Hepatocyte (in vitro differentiated cells): ENCODE data around the gene NRG3. TPM values are rescaled to one million over a fixed set of nuclear protein-coding genes. Genes with fewer than 3 reads are reported as not detected.

Source experiments
- DNase-seq: peaks from one replicate; pipeline ENCODE4 v3.0.0-alpha.2; 2016; ENCODE audit warnings: low spot score
- H2AFZ ChIP-seq: fragments of 200-600 bp; sonication (generic); 2 replicates; pipeline ENCODE4 v1.6.0; 2016; ENCODE audit warnings: antibody characterized with exemption, mild to moderate bottlenecking
- H3K27ac ChIP-seq: fragments of 200-600 bp; sonication (generic); 2 replicates; pipeline ENCODE4 v1.5.1; 2016; ENCODE audit warnings: mild to moderate bottlenecking
- H3K27me3 ChIP-seq: fragments of 200-600 bp; sonication (generic); 2 replicates; pipeline ENCODE4 v1.6.1; 2016
- H3K36me3 ChIP-seq: fragments of 200-600 bp; sonication (generic); replicated peaks from 2 replicates; pipeline ENCODE4 v1.5.1; 2016; ENCODE audit warnings: low read depth; ENCODE audit not compliant: insufficient read depth
- H3K4me1 ChIP-seq: fragments of 200-600 bp; sonication (generic); 2 replicates; pipeline ENCODE4 v1.5.1; 2016; ENCODE audit warnings: mild to moderate bottlenecking, moderate library complexity; ENCODE audit not compliant: insufficient read depth
- H3K4me2 ChIP-seq: fragments of 200-600 bp; sonication (generic); 2 replicates; pipeline ENCODE4 v1.6.0; 2016
- H3K4me3 ChIP-seq: fragments of 200-600 bp; sonication (generic); 2 replicates; pipeline ENCODE4 v1.5.1; 2016; ENCODE audit warnings: mild to moderate bottlenecking
- H3K79me2 ChIP-seq: fragments of 200-600 bp; sonication (generic); 2 replicates; pipeline ENCODE4 v1.6.0; 2017; ENCODE audit warnings: mild to moderate bottlenecking
- H3K9me2 ChIP-seq: fragments of 200-600 bp; sonication (generic); replicated peaks from 2 replicates; pipeline ENCODE4 v1.6.0; 2017; ENCODE audit warnings: mild to moderate bottlenecking; ENCODE audit not compliant: insufficient read depth
- H3K9me3 ChIP-seq: fragments of 200-600 bp; sonication (generic); 2 replicates; pipeline ENCODE4 v1.5.1; 2016; ENCODE audit warnings: low read depth, mild to moderate bottlenecking
- H4K20me1 ChIP-seq: fragments of 200-600 bp; sonication (generic); 2 replicates; pipeline ENCODE4 v1.6.0; 2016; ENCODE audit warnings: mild to moderate bottlenecking; ENCODE audit not compliant: insufficient read depth, poor library complexity, severe bottlenecking
- EZH2 ChIP-seq: fragments of 200-600 bp; sonication (generic); IDR thresholded peaks from 2 replicates; pipeline ENCODE4 v1.6.1; 2016; ENCODE audit warnings: antibody characterized with exemption, mild to moderate bottlenecking, borderline replicate concordance
- EZH2phosphoT487 ChIP-seq: fragments of 200-600 bp; sonication (generic); IDR thresholded peaks from one replicate; pipeline ENCODE4 v1.6.1; 2018; ENCODE audit warnings: antibody characterized with exemption, mild to moderate bottlenecking, low read depth, moderate library complexity; ENCODE audit not compliant: unreplicated experiment, severe bottlenecking
- WGBS: methylation state at CpG from one replicate; pipeline ENCODE4 v1.1.6; 2016; ENCODE audit warnings: low lambda C conversion rate; ENCODE audit errors: missing lambda C conversion rate; 5-methylcytosine and 5-hydroxymethylcytosine counted together
- polyA plus RNA-seq: library from polyadenylated mRNA; unstranded; fragments of >200 nt; fragmentation: Nextera tagmentation; extraction: Ambion mirVana; gene quantifications from 2 replicates; pipeline ENCODE4 v1.2.1, GENCODE V29; 2016
- total RNA-seq: library from RNA; depleted of rRNA; stranded (reverse); fragments of >200 nt; gene quantifications from 2 replicates; pipeline ENCODE4 v1.2.3, GENCODE V29; 2014
- TF ChIP-seq, protein P1 (sequence below): fragments of 200-600 bp; sonication (generic); IDR thresholded peaks from 2 replicates; pipeline ENCODE4 v1.5.1; 2016; ENCODE audit warnings: antibody characterized with exemption, mild to moderate bottlenecking; ENCODE audit not compliant: poor library complexity

NRG3 gene
- total and polyA plus RNA-seq, 2 experiments from 2014 or later: 0.57 to 2.0 TPM

DNA sequence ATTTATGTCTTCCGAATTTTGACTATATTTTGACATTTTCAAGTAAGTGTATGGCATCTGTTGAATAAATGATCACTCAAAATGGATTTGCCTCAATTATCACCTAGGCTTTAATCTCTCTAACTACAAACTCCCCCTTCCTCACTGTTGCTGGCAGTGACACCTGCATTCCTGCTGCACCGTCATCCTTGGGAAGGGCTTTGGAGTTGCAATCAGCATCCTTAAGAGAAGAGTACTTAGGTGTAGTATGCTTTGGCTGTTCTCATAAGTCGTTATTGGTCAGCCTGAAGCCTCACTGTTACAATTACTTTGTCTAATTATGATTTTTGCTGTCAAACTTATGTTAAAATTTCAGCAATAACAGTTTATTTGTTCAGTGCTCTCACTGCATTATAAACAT is 415.0 kb downstream of the NRG3 start:
- H3K4me2 ChIP-seq: no peak overlapping the region
- H3K4me1 ChIP-seq: no peaks in the 10 kb centered on the region
- H3K9me2 ChIP-seq: no peaks in the 10 kb centered on the region
- no peaks in the 10 kb centered on the region for H4K20me1 ChIP-seq
- H3K79me2 ChIP-seq: no peaks in the 10 kb centered on the region
- TF ChIP-seq, protein P1, sequence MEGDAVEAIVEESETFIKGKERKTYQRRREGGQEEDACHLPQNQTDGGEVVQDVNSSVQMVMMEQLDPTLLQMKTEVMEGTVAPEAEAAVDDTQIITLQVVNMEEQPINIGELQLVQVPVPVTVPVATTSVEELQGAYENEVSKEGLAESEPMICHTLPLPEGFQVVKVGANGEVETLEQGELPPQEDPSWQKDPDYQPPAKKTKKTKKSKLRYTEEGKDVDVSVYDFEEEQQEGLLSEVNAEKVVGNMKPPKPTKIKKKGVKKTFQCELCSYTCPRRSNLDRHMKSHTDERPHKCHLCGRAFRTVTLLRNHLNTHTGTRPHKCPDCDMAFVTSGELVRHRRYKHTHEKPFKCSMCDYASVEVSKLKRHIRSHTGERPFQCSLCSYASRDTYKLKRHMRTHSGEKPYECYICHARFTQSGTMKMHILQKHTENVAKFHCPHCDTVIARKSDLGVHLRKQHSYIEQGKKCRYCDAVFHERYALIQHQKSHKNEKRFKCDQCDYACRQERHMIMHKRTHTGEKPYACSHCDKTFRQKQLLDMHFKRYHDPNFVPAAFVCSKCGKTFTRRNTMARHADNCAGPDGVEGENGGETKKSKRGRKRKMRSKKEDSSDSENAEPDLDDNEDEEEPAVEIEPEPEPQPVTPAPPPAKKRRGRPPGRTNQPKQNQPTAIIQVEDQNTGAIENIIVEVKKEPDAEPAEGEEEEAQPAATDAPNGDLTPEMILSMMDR: no peak
- TF ChIP-seq EZH2 (no peak), EZH2phosphoT487 (no peak)
- WGBS: 82% methylated on average over 3 of the region's 3 CpGs
- no peak for DNase-seq
- H3K27me3 ChIP-seq: no peaks in the 10 kb centered on the region
- no peak overlapping the region for H3K27ac ChIP-seq
- no peak overlapping the region for H3K4me3 ChIP-seq
- no peaks in the 10 kb centered on the region for H3K9me3 ChIP-seq
- H2AFZ ChIP-seq: no peak overlapping the region
- H3K36me3 ChIP-seq: no peaks in the 10 kb centered on the region

DNA sequence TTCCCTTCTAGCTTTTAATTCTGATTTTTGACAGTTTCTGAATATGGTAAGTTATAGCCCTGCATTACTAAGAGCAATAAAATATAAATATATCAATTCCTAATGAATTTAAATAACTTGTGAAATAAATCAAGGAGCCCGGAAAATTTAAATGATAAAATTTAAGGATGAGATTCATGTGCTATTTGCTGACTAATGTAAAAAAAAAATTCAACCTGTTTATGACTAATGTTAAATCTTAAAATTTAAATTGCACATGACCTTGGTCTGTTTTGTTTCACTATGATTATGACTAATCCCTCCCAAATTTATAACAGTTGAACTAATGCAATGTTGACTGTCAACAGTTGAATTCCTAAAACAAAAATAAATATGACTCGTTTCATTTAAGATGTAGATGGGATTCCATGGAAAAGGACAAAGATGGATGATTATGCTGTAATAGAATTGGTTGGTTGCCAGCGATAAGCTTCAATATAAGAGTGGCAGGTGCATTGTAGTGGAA is 419.9 kb downstream of the NRG3 start:
- DNase-seq: no peak
- H4K20me1 ChIP-seq: no peaks in the 10 kb centered on the region
- no peaks in the 10 kb centered on the region for H3K79me2 ChIP-seq
- no peaks in the 10 kb centered on the region for H3K4me1 ChIP-seq
- 89% methylated on average over 3 of the region's 3 CpGs for WGBS
- TF ChIP-seq, protein P1: no peak
- TF ChIP-seq EZH2 (no peak), EZH2phosphoT487 (no peak)
- no peaks in the 10 kb centered on the region for H3K9me2 ChIP-seq
- no peaks in the 10 kb centered on the region for H3K9me3 ChIP-seq
- H3K27ac ChIP-seq: no peak overlapping the region
- H3K36me3 ChIP-seq: no peaks in the 10 kb centered on the region
- no peaks in the 10 kb centered on the region for H3K27me3 ChIP-seq
- H3K4me3 ChIP-seq: no peak overlapping the region
- H2AFZ ChIP-seq: no peak overlapping the region
- H3K4me2 ChIP-seq: no peak overlapping the region

DNA sequence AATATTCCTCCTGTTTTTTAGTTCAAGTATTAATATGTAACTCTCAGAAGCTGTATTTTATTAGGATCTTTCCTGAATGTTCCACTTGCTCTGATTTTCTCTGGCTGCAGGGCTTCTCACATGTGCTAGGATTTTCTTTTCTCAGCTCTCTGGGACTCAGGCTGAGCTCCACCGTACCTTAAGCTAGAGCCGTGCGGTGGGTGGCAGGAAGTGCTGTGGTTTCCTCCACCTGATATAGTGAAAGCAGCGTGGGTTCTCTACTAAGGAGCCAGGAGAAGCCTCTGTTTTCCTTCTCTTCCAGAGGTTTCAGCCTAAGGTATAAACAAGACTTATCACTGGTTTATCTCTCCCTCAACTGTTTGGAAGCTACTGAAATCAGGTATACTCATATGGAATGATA is 433.6 kb downstream of the NRG3 start:
- no peak overlapping the region for H3K27ac ChIP-seq
- no peak for DNase-seq
- no peaks in the 10 kb centered on the region for H4K20me1 ChIP-seq
- no peaks in the 10 kb centered on the region for H3K79me2 ChIP-seq
- H3K9me2 ChIP-seq: no peaks in the 10 kb centered on the region
- no peak for TF ChIP-seq EZH2phosphoT487
- TF ChIP-seq, protein P1: no peak
- TF ChIP-seq EZH2: no peak
- no peaks in the 10 kb centered on the region for H3K4me1 ChIP-seq
- no peaks in the 10 kb centered on the region for H3K9me3 ChIP-seq
- no peak overlapping the region for H2AFZ ChIP-seq
- 80% methylated on average over 4 of the region's 4 CpGs for WGBS
- no peaks in the 10 kb centered on the region for H3K36me3 ChIP-seq
- no peak overlapping the region for H3K4me3 ChIP-seq
- H3K4me2 ChIP-seq: no peak overlapping the region
- H3K27me3 ChIP-seq: no peaks in the 10 kb centered on the region

DNA sequence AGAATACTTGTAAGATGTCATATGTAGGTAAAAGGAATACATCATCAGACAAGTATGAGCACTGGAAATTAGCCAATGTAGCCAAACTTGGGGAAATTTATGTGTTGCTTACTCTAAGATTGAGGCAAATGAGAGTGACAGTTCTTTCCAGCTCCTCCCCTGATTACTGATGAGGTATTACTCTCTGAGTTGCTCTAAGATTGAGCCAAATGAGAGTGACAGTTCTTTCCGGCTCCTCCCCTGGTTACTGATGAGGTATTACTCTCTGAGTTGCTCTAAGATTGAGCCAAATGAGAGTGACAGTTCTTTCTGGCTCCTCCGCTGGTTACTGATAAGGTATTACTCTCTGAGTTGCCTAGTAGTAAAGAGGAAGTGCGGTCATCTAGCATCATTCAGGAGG is 435.8 kb downstream of the NRG3 start:
- H3K36me3 ChIP-seq: no peaks in the 10 kb centered on the region

More for the DNA sequence above, 435.8 kb downstream of the NRG3 start:
- H3K27me3 ChIP-seq: no peaks in the 10 kb centered on the region
- H2AFZ ChIP-seq: no peak overlapping the region
- H3K79me2 ChIP-seq: no peaks in the 10 kb centered on the region
- H3K9me3 ChIP-seq: no peaks in the 10 kb centered on the region
- 94% methylated on average over 3 of the region's 3 CpGs for WGBS
- H3K4me2 ChIP-seq: no peak overlapping the region
- no peaks in the 10 kb centered on the region for H4K20me1 ChIP-seq
- no peak overlapping the region for H3K4me3 ChIP-seq
- H3K9me2 ChIP-seq: no peaks in the 10 kb centered on the region
- TF ChIP-seq, protein P1: no peak
- no peaks in the 10 kb centered on the region for H3K4me1 ChIP-seq
- no peak for DNase-seq
- no peak overlapping the region for H3K27ac ChIP-seq
